Liver (tissue), 9 donors: Measurements from ENCODE around the gene EGFR. TPM values are rescaled to one million over a fixed set of nuclear protein-coding genes. Genes with fewer than 3 reads are reported as not detected.

ENCODE experiments used
- DNase-seq: peaks from one replicate; pipeline ENCODE4 v3.0.0-alpha.2; 2017; ENCODE audit warnings: low spot score
- H3K27ac ChIP-seq, 2 donors: one replicate each; pipeline ENCODE4 v1.7.0; 2013; ENCODE audit warnings: inconsistent platforms in 2 of 2, low read length in 2 of 2, control low read depth in 1 of 2, low read depth in 1 of 2, mild to moderate bottlenecking in 1 of 2
- H3K27me3 ChIP-seq, 4 donors: one replicate each; pipeline versions ENCODE4 v1.6.1 to v1.7.0; 2013; ENCODE audit warnings: low read length in 3 of 4, inconsistent platforms in 1 of 4, mild to moderate bottlenecking in 1 of 4, moderate library complexity in 1 of 4; ENCODE audit not compliant: control insufficient read depth in 4 of 4, insufficient read depth in 4 of 4
- H3K36me3 ChIP-seq, 4 donors: one replicate each; pipeline versions ENCODE4 v1.6.1 to v1.7.0; 2013; ENCODE audit warnings: low read length in 3 of 4, mild to moderate bottlenecking in 3 of 4, low read depth in 1 of 4, moderate library complexity in 1 of 4; ENCODE audit not compliant: control insufficient read depth in 4 of 4, insufficient read depth in 3 of 4
- H3K4me1 ChIP-seq, 4 donors: one replicate each; pipeline versions ENCODE4 v1.6.1 to v1.7.0; 2013; ENCODE audit warnings: low read length in 3 of 4, mild to moderate bottlenecking in 3 of 4, moderate library complexity in 1 of 4; ENCODE audit not compliant: control insufficient read depth in 4 of 4, insufficient read depth in 4 of 4
- H3K4me3 ChIP-seq, 3 donors: one replicate each; pipeline versions ENCODE4 v1.6.1 to v1.7.0; 2013; ENCODE audit warnings: low read length in 3 of 3, control low read depth in 1 of 3, low read depth in 1 of 3, mild to moderate bottlenecking in 1 of 3
- H3K9ac ChIP-seq, 2 donors: one replicate each; pipeline ENCODE4 v1.7.0; 2013; ENCODE audit warnings: low read length in 2 of 2, mild to moderate bottlenecking in 2 of 2, moderate library complexity in 2 of 2, control low read depth in 1 of 2, low read depth in 1 of 2
- H3K9me3 ChIP-seq, 4 donors: one replicate each; pipeline versions ENCODE4 v1.6.1 to v1.7.0; 2013; ENCODE audit warnings: low read length in 3 of 4; ENCODE audit not compliant: control insufficient read depth in 4 of 4
- ATF3 ChIP-seq: IDR thresholded peaks from 2 replicates; pipeline ENCODE4 v1.6.1; 2016; ENCODE audit warnings: antibody characterized with exemption
- CTCF ChIP-seq: fragments of 150-350 bp; IDR thresholded peaks from 2 replicates; pipeline ENCODE4 v1.5.1; 2017; ENCODE audit warnings: improper control_type of control experiment, low read depth, low read length; ENCODE audit not compliant: missing input control
- EGR1 ChIP-seq, 2 donors: IDR thresholded peaks; 2 replicates each; pipeline ENCODE4 v1.6.1; 2016 to 2018; ENCODE audit warnings: antibody characterized with exemption in 2 of 2, low read depth in 2 of 2
- FOXA1 ChIP-seq: IDR thresholded peaks from 2 replicates; pipeline ENCODE4 v1.6.1; 2016; ENCODE audit warnings: antibody characterized with exemption
- FOXA2 ChIP-seq: IDR thresholded peaks from 2 replicates; pipeline ENCODE4 v1.6.1; 2016; ENCODE audit warnings: antibody characterized with exemption
- GABPA ChIP-seq, 2 donors: IDR thresholded peaks in 1 of 2; conservative IDR thresholded peaks in 1 of 2; 2 replicates each; pipeline ENCODE4 v1.6.1; 2016; ENCODE audit warnings: antibody characterized with exemption in 2 of 2, mild to moderate bottlenecking in 1 of 2, moderate library complexity in 1 of 2
- HNF4A ChIP-seq, 2 donors: conservative IDR thresholded peaks; 2 replicates each; pipeline ENCODE4 v1.6.1; 2016; ENCODE audit warnings: antibody characterized with exemption in 2 of 2, mild to moderate bottlenecking in 2 of 2
- HNF4G ChIP-seq: IDR thresholded peaks from 2 replicates; pipeline ENCODE4 v1.6.1; 2016; ENCODE audit warnings: antibody characterized with exemption
- NR2F2 ChIP-seq: IDR thresholded peaks from 2 replicates; pipeline ENCODE4 v1.6.1; 2016; ENCODE audit warnings: antibody characterized with exemption
- RAD21 ChIP-seq, 2 donors: IDR thresholded peaks; 2 replicates each; pipeline ENCODE4 v1.6.1; 2016; ENCODE audit warnings: antibody characterized with exemption in 2 of 2, mild to moderate bottlenecking in 2 of 2
- REST ChIP-seq: IDR thresholded peaks from 2 replicates; pipeline ENCODE4 v1.6.1; 2016; ENCODE audit warnings: antibody characterized with exemption, mild to moderate bottlenecking
- RXRA ChIP-seq, 2 donors: IDR thresholded peaks; 2 replicates each; pipeline ENCODE4 v1.6.1; 2017 to 2018; ENCODE audit warnings: antibody characterized with exemption in 2 of 2, mild to moderate bottlenecking in 1 of 2
- SP1 ChIP-seq: IDR thresholded peaks from 2 replicates; pipeline ENCODE4 v1.6.1; 2018; ENCODE audit warnings: antibody characterized with exemption, mild to moderate bottlenecking
- YY1 ChIP-seq: IDR thresholded peaks from 2 replicates; pipeline ENCODE4 v1.6.1; 2016; ENCODE audit warnings: antibody characterized with exemption, mild to moderate bottlenecking
- ZBTB33 ChIP-seq: IDR thresholded peaks from 2 replicates; pipeline ENCODE4 v1.6.1; 2016; ENCODE audit warnings: antibody characterized with exemption
- WGBS: extraction: QIAGEN DNeasy Blood & Tissue Kit; methylation state at CpG from one replicate; pipeline ENCODE4 v1.1.7; 2013; 5-methylcytosine and 5-hydroxymethylcytosine counted together
- polyA plus RNA-seq, 2 donors: library from polyadenylated mRNA; stranded (reverse) in 1 of 2; unstranded in 1 of 2; fragments of 200-250 nt in 1 of 2; fragments of >200 nt in 1 of 2; fragmentation: Nextera tagmentation in 1 of 2; extraction: Ambion mirVana in 1 of 2; gene quantifications; one replicate each; pipeline versions ENCODE4 v1.2.1 to v1.2.3, GENCODE V29; 2013 to 2015
- total RNA-seq, 2 donors: library from RNA; depleted of rRNA; stranded (reverse); fragments of >200 nt; gene quantifications; one replicate each; pipeline ENCODE4 v1.2.3, GENCODE V29; 2014
- donor health status: healthy.
- donor health status: healthy.
- donor health status: healthy.
- donor health status: healthy.
- donor health status: healthy.

The EGFR gene
- total and polyA plus RNA-seq, 4 donors: 22.6 to 37.0 (median 27.7) TPM

GRCh38 chr7:55086413-55087201, 67.8 kb downstream of the EGFR start:
- Histone ChIP-seq H3K36me3 (peaks cover 0 to 2% (median under 1%) of the 10 kb centered on the region in 4 donors), H3K27ac (peak overlapping the region; percentile 26 to 63), H3K9me3 (no peaks in the 10 kb centered on the region), H3K4me3 (no peak overlapping the region), H3K9ac (no peak overlapping the region), H3K4me1 (peaks cover 9 to 21% (median 10%) of the 10 kb centered on the region in 4 donors), H3K27me3 (no peaks in the 10 kb centered on the region)
- no peak for TF ChIP-seq HNF4G
- peak in 1 of 2 donors; percentile 36 for TF ChIP-seq RXRA (IDR thresholded peaks at IDR 0.05)
- TF ChIP-seq RAD21 (IDR thresholded peaks at IDR 0.05): peak in 1 of 2 donors; percentile 13
- no peak for TF ChIP-seq FOXA2
- WGBS: 70% methylated on average over 18 of the region's 18 CpGs
- DNase-seq: no peak

- 81% methylated on average over 5 of the region's 5 CpGs for WGBS
- DNase-seq: no peak
- TF ChIP-seq REST (no peak), HNF4G (no peak), EGR1 (IDR thresholded peaks at IDR 0.05; ENCODE audit: low read depth in 2 of 2) (no peak), GABPA (IDR thresholded peaks at IDR 0.05 in 1 of 2, conservative IDR thresholded peaks at IDR 0.05 in 1 of 2) (no peak), CTCF (no peak), FOXA1 (no peak), NR2F2 (no peak), ZBTB33 (no peak), HNF4A (conservative IDR thresholded peaks at IDR 0.05) (no peak), FOXA2 (no peak), SP1 (no peak), YY1 (no peak), ATF3 (no peak), RXRA (IDR thresholded peaks at IDR 0.05) (no peak)
Measured at GRCh38 chr7:55087521-55087961, 68.7 kb downstream of the EGFR start.

More at GRCh38 chr7:55087521-55087961, 68.7 kb downstream of the EGFR start:
- no peaks in the 10 kb centered on the region for H3K27me3 ChIP-seq
- peaks cover 0 to 2% (median under 1%) of the 10 kb centered on the region in 4 donors for H3K36me3 ChIP-seq
- H3K27ac ChIP-seq: peak overlapping the region in 1 of 2 donors; percentile 26
- H3K4me1 ChIP-seq: peaks cover 6 to 25% (median 15%) of the 10 kb centered on the region in 4 donors
- no peaks in the 10 kb centered on the region for H3K9me3 ChIP-seq
- no peak overlapping the region for H3K4me3 ChIP-seq
- no peak overlapping the region for H3K9ac ChIP-seq
